Naive thymus-derived CD4-positive, alpha-beta T cell (primary cell): ENCODE data around the gene SRR. TPM values are rescaled to one million over a fixed set of nuclear protein-coding genes. Genes with fewer than 3 reads are reported as not detected.

Experiments used
- ATAC-seq: fragments of 150-1000 bp; cut with Tn5 transposase; 2 replicates; pipeline ENCODE4 v1.10.0; 2021; ENCODE audit warnings: mild to moderate bottlenecking, moderate library complexity
- CTCF ChIA-PET: fragments of 350-600 bp; sonication (Branson Sonifier 250); formaldehyde crosslinking; loops from one replicate; lab custom pipeline; 2021; ENCODE audit warnings: antibody characterized with exemption; lab: Charles Lee
- POLR2A ChIA-PET: fragments of 350-600 bp; sonication (Branson Sonifier 250); formaldehyde crosslinking; loops from one replicate; lab custom pipeline; 2021; ENCODE audit warnings: antibody characterized with exemption, inconsistent platforms; lab: Charles Lee
- DNase-seq, 9 donors: peaks; one replicate each; pipeline versions ENCODE4 v3.0.0 to v3.0.0-alpha.2; 2020 to 2022; ENCODE audit warnings: mixed read lengths in 1 of 9
- H3K27ac ChIP-seq: one replicate; pipeline ENCODE4 v1.7.0; 2013; ENCODE audit warnings: mild to moderate bottlenecking, low read depth, low read length, moderate library complexity
- H3K27me3 ChIP-seq, 2 donors: one replicate each; pipeline ENCODE4 v1.7.0; 2013; ENCODE audit warnings: low read length in 2 of 2, mild to moderate bottlenecking in 2 of 2, moderate library complexity in 2 of 2; ENCODE audit not compliant: control insufficient read depth in 2 of 2, insufficient read depth in 2 of 2
- H3K36me3 ChIP-seq, 3 experiments: 1 replicate in 2 of 3; 2 replicates in 1 of 3; pipeline ENCODE4 v1.7.0; 2013; ENCODE audit warnings: low read length in 3 of 3, mild to moderate bottlenecking in 3 of 3, moderate library complexity in 1 of 3; ENCODE audit not compliant: insufficient read depth in 3 of 3, control insufficient read depth in 2 of 3
- H3K4me1 ChIP-seq, 2 donors: one replicate each; pipeline ENCODE4 v1.7.0; 2013; ENCODE audit warnings: low read length in 2 of 2, mild to moderate bottlenecking in 2 of 2, moderate library complexity in 1 of 2; ENCODE audit not compliant: control insufficient read depth in 2 of 2, insufficient read depth in 2 of 2
- H3K4me3 ChIP-seq: 2 replicates; pipeline ENCODE4 v1.7.0; 2013; ENCODE audit warnings: mild to moderate bottlenecking, low read length
- H3K9me3 ChIP-seq, 3 experiments: 1 replicate in 2 of 3; 2 replicates in 1 of 3; pipeline ENCODE4 v1.7.0; 2013; ENCODE audit warnings: low read length in 3 of 3; ENCODE audit not compliant: control insufficient read depth in 2 of 3
- H3K27ac Mint-ChIP-seq, 9 donors: one replicate each; pipeline ENCODE4 v1.8.0; 2020 to 2022; ENCODE audit warnings: mixed read lengths in 9 of 9, mild to moderate bottlenecking in 8 of 9, moderate library complexity in 5 of 9, inconsistent platforms in 2 of 9
- H3K27me3 Mint-ChIP-seq, 5 donors: one replicate each; pipeline ENCODE4 v1.8.0; 2021 to 2022; ENCODE audit warnings: mixed read lengths in 5 of 5, mild to moderate bottlenecking in 1 of 5
- H3K36me3 Mint-ChIP-seq, 5 donors: one replicate each; pipeline ENCODE4 v1.8.0; 2020 to 2022; ENCODE audit warnings: mixed read lengths in 5 of 5, mild to moderate bottlenecking in 3 of 5, inconsistent platforms in 1 of 5
- H3K4me1 Mint-ChIP-seq, 7 donors: one replicate each; pipeline ENCODE4 v1.8.0; 2020 to 2022; ENCODE audit warnings: mixed read lengths in 7 of 7, mild to moderate bottlenecking in 3 of 7, inconsistent platforms in 1 of 7
- H3K4me3 Mint-ChIP-seq, 10 donors: one replicate each; pipeline ENCODE4 v1.8.0; 2020 to 2022; ENCODE audit warnings: mild to moderate bottlenecking in 10 of 10, mixed read lengths in 10 of 10, moderate library complexity in 6 of 10, inconsistent platforms in 2 of 10
- H3K9me3 Mint-ChIP-seq, 11 donors: one replicate each; pipeline ENCODE4 v1.8.0; 2020 to 2022; ENCODE audit warnings: mixed read lengths in 11 of 11, mild to moderate bottlenecking in 4 of 11, inconsistent platforms in 1 of 11, moderate library complexity in 1 of 11
- intact Hi-C, 2 donors: fragments of 100-400 bp; cut with micrococcal nuclease; formaldehyde crosslinking; loops; one replicate each; pipeline ENCODE4 v1.15.1; 2023
- polyA plus RNA-seq, 2 donors: library from polyadenylated mRNA; unstranded; fragments of 300-500 nt; fragmentation: Illumina TruSeq; gene quantifications; one replicate each; pipeline ENCODE4 v1.2.3, GENCODE V29; 2021
- total RNA-seq, 6 experiments: library from RNA in 5 of 6; stranded (reverse) in 5 of 6; gene quantifications; 1 replicate in 5 of 6; 2 replicates in 1 of 6; pipeline ENCODE4 v1.2.3 and lab custom pipeline; 2021 to 2026

SRR gene
- total and polyA plus RNA-seq, 7 experiments from 2014 or later, result 3.1 to 16.0 (median 8.3) TPM

GRCh38 chr17:2335726-2336214, 32.0 kb downstream of the SRR start:
- peak overlapping the region; percentile 88 to 98 (median 95) for H3K27ac Mint-ChIP-seq
- H3K4me3 Mint-ChIP-seq, result peak overlapping the region; percentile 97 to 99 (median 98)
- Histone ChIP-seq H3K9me3 (no peaks in the 10 kb centered on the region), H3K27me3 (no peaks in the 10 kb centered on the region), H3K4me3 (peak overlapping the region; percentile 99), H3K27ac (peak overlapping the region; percentile 92), H3K36me3 (peaks cover 28 to 50% (median 32%) of the 10 kb centered on the region in 3 experiments), H3K4me1 (peaks cover 10 to 13% of the 10 kb centered on the region in 2 donors)
- POLR2A ChIA-PET, result interaction anchor here (0.6 to 2.7 kb wide), 19 partner anchors 8 to 1405 kb away, joined by 3 to 21 read pairs (median 4); partner anchors contain the start of genes SMG6 and SRR
- no peaks in the 10 kb centered on the region for H3K27me3 Mint-ChIP-seq
- no peak for DNase-seq
- intact Hi-C loops, result loop anchor here (1.0 to 5.0 kb wide), 12 partner anchors 18 to 1927 kb away; partner anchors contain the start of genes MNT (in 2 of the 2), SMG6 (in 2 of the 2), SRR (in 2 of the 2) and ANKFY1 (in 1 of the 2)
- H3K4me1 Mint-ChIP-seq, result peaks cover 8 to 35% (median 30%) of the 10 kb centered on the region in 7 donors
- peaks cover 0 to 19% (median 11%) of the 10 kb centered on the region in 5 donors for H3K36me3 Mint-ChIP-seq
- no peak for ATAC-seq
- CTCF ChIA-PET, result interaction anchor here (0.6 to 2.2 kb wide), 9 partner anchors 10 to 80 kb away, joined by 3 to 18 read pairs (median 5); partner anchors contain the start of genes SMG6 and SRR
- no peaks in the 10 kb centered on the region for H3K9me3 Mint-ChIP-seq

GRCh38 chr17:2336215-2336851, 32.6 kb downstream of the SRR start, which contains the start of gene TSR1:
Gene TSR1 (minus strand): TSS chr17:2336457. CDS start chr17:2336427, 30 bp downstream.
- H3K27ac ChIP-seq, result peak within 1 kb of the TSS; percentile 92
- intact Hi-C loops, result loop anchor here (1.0 to 5.0 kb wide), 12 partner anchors 17 to 1926 kb away; partner anchors contain the start of genes MNT (in 2 of the 2), SMG6 (in 2 of the 2), SRR (in 2 of the 2) and ANKFY1 (in 1 of the 2)
- POLR2A ChIA-PET, result interaction anchor here (0.6 to 2.7 kb wide), 23 partner anchors 9 to 1404 kb away, joined by 3 to 21 read pairs (median 4); partner anchors contain the start of genes SMG6 and SRR
- DNase-seq (peak; percentile 78 to 91 (median 89)), ATAC-seq (peak; percentile 91)
- Mint-ChIP-seq H3K4me1 (peaks cover 8 to 35% (median 28%) of the 10 kb centered on the region in 7 donors), H3K36me3 (peaks cover 0 to 19% (median 11%) of the 10 kb centered on the region in 5 donors), H3K9me3 (no peaks in the 10 kb centered on the region), H3K4me3 (peak within 1 kb of the TSS; percentile 97 to 99 (median 98)), H3K27me3 (no peaks in the 10 kb centered on the region), H3K27ac (peak within 1 kb of the TSS; percentile 88 to 98 (median 95))
- H3K4me3 ChIP-seq, result peak within 1 kb of the TSS; percentile 99
- CTCF ChIA-PET, result interaction anchor here (0.6 to 2.2 kb wide), 12 partner anchors 11 to 829 kb away, joined by 3 to 18 read pairs (median 4); partner anchors contain the start of genes SMG6 and SRR
- H3K36me3 ChIP-seq, result peaks cover 23 to 50% (median 26%) of the 10 kb centered on the region in 3 experiments
- H3K4me1 ChIP-seq, result peaks cover 10 to 13% of the 10 kb centered on the region in 2 donors
- H3K27me3 ChIP-seq, result no peaks in the 10 kb centered on the region
- no peaks in the 10 kb centered on the region for H3K9me3 ChIP-seq

DNA sequence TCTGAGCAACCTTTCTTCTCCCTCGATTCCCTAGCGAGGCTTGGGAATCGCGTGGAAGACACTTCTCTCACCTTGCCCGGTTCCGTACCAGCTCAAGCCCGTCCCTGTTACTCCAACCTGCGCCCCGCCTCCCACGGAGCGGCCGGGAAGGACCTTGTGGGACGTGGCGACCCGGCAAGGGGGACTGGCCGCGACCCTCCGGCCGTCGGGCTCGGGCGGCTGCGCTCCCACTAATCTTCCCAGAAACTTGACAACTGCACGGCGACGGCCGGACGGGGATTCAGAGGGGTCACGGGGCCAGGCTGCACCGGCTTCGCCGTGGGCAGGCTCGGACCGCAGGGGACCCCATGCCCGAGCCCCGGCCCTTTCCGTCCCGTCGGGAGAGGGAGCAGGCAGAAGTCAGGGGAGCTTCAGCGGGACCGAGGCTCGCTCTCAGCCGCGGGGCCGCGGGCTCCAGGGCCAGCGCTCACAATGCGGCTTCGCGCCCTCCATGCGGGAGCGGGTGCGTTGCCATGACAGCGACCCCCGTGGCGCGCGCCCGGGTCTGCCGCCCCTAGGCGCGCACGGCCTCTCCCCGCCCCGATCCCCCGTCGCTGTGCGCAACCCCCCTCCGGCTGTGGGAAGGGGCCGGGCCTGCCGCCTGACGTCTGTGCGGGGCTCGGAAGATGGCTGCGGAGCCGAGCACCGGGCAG, 33.2 kb downstream of the SRR start, which contains the start of gene SGSM2:
SGSM2 (plus strand) TSS at position 650 of the 692 bp plus-strand sequence. CDS start 188 bp downstream, outside the sequence.
- Histone ChIP-seq H3K4me3 (peak within 1 kb of the TSS; percentile 99), H3K36me3 (peaks cover 16 to 50% (median 22%) of the 10 kb centered on the region in 3 experiments), H3K27me3 (no peaks in the 10 kb centered on the region), H3K4me1 (peaks cover 10 to 13% of the 10 kb centered on the region in 2 donors), H3K9me3 (no peaks in the 10 kb centered on the region), H3K27ac (peak within 1 kb of the TSS; percentile 92)
- H3K4me3 Mint-ChIP-seq, result peak within 1 kb of the TSS; percentile 97 to 99 (median 98)
- DNase-seq (peak; percentile 51 to 82 (median 74)), ATAC-seq (peak; percentile 82)
- intact Hi-C loops, result loop anchor here (1.0 to 5.0 kb wide), 12 partner anchors 16 to 1925 kb away; partner anchors contain the start of genes MNT (in 2 of the 2), SMG6 (in 2 of the 2), SRR (in 2 of the 2) and ANKFY1 (in 1 of the 2)
- no peaks in the 10 kb centered on the region for H3K9me3 Mint-ChIP-seq
- H3K27ac Mint-ChIP-seq, result peak within 1 kb of the TSS; percentile 88 to 98 (median 95)
- H3K36me3 Mint-ChIP-seq, result peaks cover 0 to 21% (median 15%) of the 10 kb centered on the region in 5 donors
- H3K4me1 Mint-ChIP-seq, result peaks cover 8 to 39% (median 28%) of the 10 kb centered on the region in 7 donors
- no peaks in the 10 kb centered on the region for H3K27me3 Mint-ChIP-seq
- ChIA-PET POLR2A (interaction anchor here (0.6 to 2.7 kb wide), 19 partner anchors 9 to 1404 kb away, joined by 3 to 21 read pairs (median 6); partner anchors contain the start of genes SMG6 and SRR), CTCF (interaction anchor here (0.6 to 2.2 kb wide), 8 partner anchors 11 to 830 kb away, joined by 3 to 18 read pairs (median 4); partner anchors contain the start of genes SMG6 and SRR)

DNA sequence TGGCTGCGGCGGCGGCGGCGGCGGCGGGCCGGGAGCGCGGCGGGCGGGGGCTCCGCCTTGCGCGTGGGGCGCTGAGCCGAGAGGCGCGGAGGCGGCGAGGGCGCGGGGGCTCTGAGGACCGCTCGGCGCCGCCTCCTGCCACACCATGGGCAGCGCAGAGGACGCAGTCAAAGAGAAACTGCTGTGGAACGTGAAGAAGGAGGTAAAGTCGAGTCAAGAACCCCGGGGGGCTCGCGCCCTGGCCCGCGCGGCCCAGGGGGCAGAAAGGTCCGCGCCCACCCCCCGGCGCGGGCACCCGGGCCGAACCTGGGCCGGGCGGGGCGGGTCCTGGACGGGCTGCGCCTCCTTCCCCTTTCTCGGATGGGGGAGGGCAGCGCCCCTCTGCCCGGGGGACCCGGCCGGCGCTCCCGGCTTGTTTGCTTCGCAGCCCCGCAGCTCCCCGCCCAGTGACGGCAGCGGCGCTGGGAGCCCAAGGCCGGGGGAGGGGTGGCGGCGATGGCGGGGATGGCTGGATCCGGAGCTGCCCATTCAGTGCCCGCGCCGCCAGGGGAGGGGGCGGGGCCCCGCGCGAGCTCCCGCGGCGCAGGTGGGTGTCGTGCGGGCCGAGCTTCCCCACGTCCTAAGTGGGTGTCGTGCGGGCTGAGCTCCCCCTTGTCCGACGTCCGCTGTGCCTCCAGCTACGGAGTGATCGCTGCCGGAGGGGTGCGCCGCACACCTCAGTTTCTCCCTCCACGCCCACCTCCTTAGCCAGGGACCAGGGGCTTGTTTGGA, 34.0 kb downstream of the SRR start:
- peak; percentile 45 for ATAC-seq
- Histone ChIP-seq H3K4me3 (peak overlapping the region; percentile 61), H3K9me3 (no peaks in the 10 kb centered on the region), H3K36me3 (peaks cover 14 to 44% (median 17%) of the 10 kb centered on the region in 3 experiments), H3K27ac (peak overlapping the region; percentile 92), H3K27me3 (no peaks in the 10 kb centered on the region), H3K4me1 (peaks cover 10 to 13% of the 10 kb centered on the region in 2 donors)
- Mint-ChIP-seq H3K36me3 (peaks cover 0 to 21% (median 15%) of the 10 kb centered on the region in 5 donors), H3K9me3 (no peaks in the 10 kb centered on the region), H3K27ac (peak overlapping the region in 8 of 9 donors; percentile 79 to 94 (median 85)), H3K27me3 (no peaks in the 10 kb centered on the region), H3K4me3 (peak overlapping the region; percentile 87 to 99 (median 98)), H3K4me1 (peaks cover 8 to 40% (median 28%) of the 10 kb centered on the region in 7 donors)
- DNase-seq, result peak; percentile 35 to 74 (median 43)
- POLR2A ChIA-PET, result interaction anchor here (0.6 to 2.7 kb wide), 9 partner anchors 8 to 1373 kb away, joined by 3 to 18 read pairs (median 6); partner anchors contain the start of genes PAFAH1B1, SMG6 and SRR
- intact Hi-C loops, result loop anchor here (2.0 to 5.0 kb wide), 6 partner anchors 55 to 1925 kb away; partner anchors contain the start of genes ANKFY1 (in 1 of the 2), CLUH (in 1 of the 2) and MNT (in 1 of the 2)
- CTCF ChIA-PET, result interaction anchor here (1.2 kb wide), 1 partner anchor 15 kb away, joined by 4 read pairs; no protein-coding TSS in a partner anchor

- no peak for ATAC-seq
- peaks cover 10 to 38% (median 12%) of the 10 kb centered on the region in 3 experiments for H3K36me3 ChIP-seq
- Mint-ChIP-seq H3K9me3 (no peaks in the 10 kb centered on the region), H3K27ac (peak overlapping the region; percentile 69 to 94 (median 84)), H3K4me1 (peaks cover 12 to 45% (median 29%) of the 10 kb centered on the region in 7 donors), H3K27me3 (no peaks in the 10 kb centered on the region), H3K36me3 (peaks cover 0 to 21% (median 16%) of the 10 kb centered on the region in 5 donors), H3K4me3 (peak overlapping the region; percentile 70 to 97 (median 87))
- no peaks in the 10 kb centered on the region for H3K27me3 ChIP-seq
- H3K4me3 ChIP-seq, result peak overlapping the region; percentile 61
- peaks cover 10 to 13% of the 10 kb centered on the region in 2 donors for H3K4me1 ChIP-seq
- CTCF ChIA-PET, result interaction anchor here (1.2 kb wide), 1 partner anchor 14 kb away, joined by 4 read pairs; no protein-coding TSS in a partner anchor
- POLR2A ChIA-PET, result interaction anchor here (1.0 to 2.7 kb wide), 7 partner anchors 8 to 255 kb away, joined by 3 to 18 read pairs (median 4); partner anchors contain the start of genes PAFAH1B1, SMG6 and SRR
- H3K9me3 ChIP-seq, result no peaks in the 10 kb centered on the region
- intact Hi-C loops, result loop anchor here in 1 of 2 donors (5.0 kb wide), 2 partner anchors 121 to 1924 kb away; partner anchors contain the start of gene ANKFY1
- DNase-seq, result peak in 1 of 9 donors; percentile 7
- peak overlapping the region; percentile 92 for H3K27ac ChIP-seq
Observed at GRCh38 chr17:2338315-2338657, 34.5 kb downstream of the SRR start.
